ENCODE measurements around the gene OR4M1.
"Not testable (repeated sequence)": the region's sequence is repeated elsewhere in the genome, so short reads cannot be mapped to it uniquely, and the experiment has no call there.

The OR4M1 gene

GRCh38 chr14:19823178-19823577 is 49.9 kb downstream of the OR4M1 start:
- H3K4me3 ChIP-seq (ENCODE audit: control insufficient read depth, low read depth, low read length), result no peak overlapping the region
- DNase-seq (ENCODE audit: low read depth), result no peak
- TF ChIP-seq CTCF (IDR thresholded peaks at IDR 0.05; ENCODE audit: control insufficient read depth, insufficient read depth, low read depth, low read length, missing control alignments), result no peak

GRCh38 chr14:19823765-19824164 is 50.5 kb downstream of the OR4M1 start:
- no peak overlapping the region for H3K4me3 ChIP-seq (ENCODE audit: control insufficient read depth, low read depth, low read length)
- no peak for TF ChIP-seq CTCF (IDR thresholded peaks at IDR 0.05; ENCODE audit: control insufficient read depth, insufficient read depth, low read depth, low read length, missing control alignments)
- DNase-seq (ENCODE audit: low read depth), result no peak

GRCh38 chr14:19827626-19828244 is 54.4 kb downstream of the OR4M1 start:
- H3K4me3 ChIP-seq (ENCODE audit: control insufficient read depth, low read depth, low read length); DNase-seq (ENCODE audit: low read depth): not testable (repeated sequence)

GRCh38 chr14:19828314-19828713 is 55.0 kb downstream of the OR4M1 start:
- H3K4me3 ChIP-seq (ENCODE audit: control insufficient read depth, low read depth, low read length), result no peak overlapping the region
- DNase-seq (ENCODE audit: low read depth), result no peak
- no peak for TF ChIP-seq CTCF (IDR thresholded peaks at IDR 0.05; ENCODE audit: control insufficient read depth, insufficient read depth, low read depth, low read length, missing control alignments)

Measured in AG09309 (cell line).